A549 (cell line): ENCODE data around the gene PSMD14. TPM values are rescaled to one million over a fixed set of nuclear protein-coding genes. Genes with fewer than 3 reads are reported as not detected.

Experiments
- ATAC-seq, 2 experiments: fragments of 200-7000 bp in 1 of 2; fragments of >200 bp in 1 of 2; cut with Nextera tagmentation in 1 of 2; cut with Tn5 transposase in 1 of 2; 3 replicates each; pipeline versions ENCODE4 v1.8.0 to v1.9.1; 2018 to 2020; ENCODE audit warnings: mild to moderate bottlenecking in 1 of 2, moderate library complexity in 1 of 2
- CTCF ChIA-PET: fragments of 300-600 bp; sonication (Branson Sonifier 250); formaldehyde crosslinking; extraction: SDS; loops from one replicate; lab custom pipeline; 2021; ENCODE audit warnings: antibody characterized with exemption, inconsistent platforms; lab: Yijun Ruan, JAX
- POLR2A ChIA-PET: fragments of 350-600 bp; formaldehyde crosslinking; extraction: SDS; loops from one replicate; lab custom pipeline; 2021; ENCODE audit warnings: antibody characterized with exemption, inconsistent platforms; lab: Yijun Ruan, JAX
- DNase-seq, 2 experiments: peaks; one replicate each; pipeline versions ENCODE4 v3.0.0 to v3.0.0-alpha.2; 2011 to 2016; ENCODE audit warnings: low read depth in 1 of 2, low spot score in 1 of 2
- FAIRE-seq: peaks from 2 replicates; lab custom pipeline; 2011; peaks lifted over from hg19 to GRCh38; lab: Jason Lieb, UNC
- H3K27ac ChIP-seq, 2 experiments: fragments of >200 bp; sonication (Bioruptor Twin); formaldehyde crosslinking; 3 replicates each; pipeline ENCODE4 v1.5.1; 2016 to 2017
- H3K4me1 ChIP-seq: fragments of >200 bp; sonication (Bioruptor Twin); formaldehyde crosslinking; 3 replicates; pipeline ENCODE4 v1.6.1; 2016
- H3K4me2 ChIP-seq: fragments of >200 bp; sonication (Bioruptor Twin); formaldehyde crosslinking; 3 replicates; pipeline ENCODE4 v1.6.1; 2016
- H3K4me3 ChIP-seq: fragments of >200 bp; sonication (Bioruptor Twin); formaldehyde crosslinking; 3 replicates; pipeline ENCODE4 v1.5.1; 2016
- H3K9me3 ChIP-seq: fragments of >200 bp; sonication (Bioruptor Twin); formaldehyde crosslinking; 3 replicates; pipeline ENCODE4 v1.6.1; 2016
- BHLHE40 ChIP-seq: IDR thresholded peaks from 2 replicates; pipeline ENCODE4 v1.6.1; 2012; ENCODE audit warnings: low read depth, low read length, inconsistent platforms
- CEBPB ChIP-seq, 2 experiments: fragments of >200 bp in 1 of 2; sonication (Bioruptor Twin) in 1 of 2; formaldehyde crosslinking in 1 of 2; IDR thresholded peaks; 2 replicates each; pipeline ENCODE4 v1.6.1; 2012 to 2016
- CHD4 ChIP-seq: fragments of 200-600 bp; sonication (generic); IDR thresholded peaks from 2 replicates; pipeline ENCODE4 v1.6.1; 2016; ENCODE audit warnings: antibody characterized with exemption, mild to moderate bottlenecking, borderline replicate concordance
- EHF ChIP-seq: fragments of 250-450 bp; sonication (Bioruptor Pico); IDR thresholded peaks from 2 replicates; pipeline ENCODE4 v1.5.0; 2020; ENCODE audit warnings: mild to moderate bottlenecking
- ESRRA ChIP-seq: fragments of 150-350 bp; IDR thresholded peaks from 2 replicates; pipeline ENCODE4 v1.6.1; 2014; ENCODE audit warnings: mild to moderate bottlenecking, low read length, borderline replicate concordance
- FOSL2 ChIP-seq, 2 experiments: fragments of 450-650 bp in 1 of 2; fragments of >200 bp in 1 of 2; sonication (Bioruptor Twin) in 1 of 2; formaldehyde crosslinking; IDR thresholded peaks; 2 replicates each; pipeline versions ENCODE4 v1.5.0 to v1.6.1; 2016 to 2020; ENCODE audit warnings: mild to moderate bottlenecking in 1 of 2, moderate library complexity in 1 of 2
- FOXS1 ChIP-seq: fragments of 250-450 bp; sonication (Bioruptor Pico); IDR thresholded peaks from 2 replicates; pipeline ENCODE4 v1.5.0; 2020; ENCODE audit warnings: mild to moderate bottlenecking, moderate library complexity
- GATA3 ChIP-seq: IDR thresholded peaks from 2 replicates; pipeline ENCODE4 v1.6.1; 2012; ENCODE audit warnings: borderline replicate concordance
- HOXA7 ChIP-seq: fragments of 250-450 bp; sonication (Bioruptor Pico); IDR thresholded peaks from 2 replicates; pipeline ENCODE4 v1.5.0; 2020; ENCODE audit warnings: mild to moderate bottlenecking, moderate library complexity
- HOXB13 ChIP-seq: fragments of 250-450 bp; sonication (Bioruptor Pico); IDR thresholded peaks from 2 replicates; pipeline ENCODE4 v1.5.0; 2020; ENCODE audit warnings: low read depth, mild to moderate bottlenecking, moderate library complexity
- HOXB5 ChIP-seq: fragments of 250-450 bp; sonication (Bioruptor Pico); IDR thresholded peaks from 2 replicates; pipeline ENCODE4 v1.5.0; 2020; ENCODE audit warnings: mild to moderate bottlenecking, moderate library complexity
- JUN ChIP-seq, 2 experiments: fragments of >200 bp; sonication (Bioruptor Twin); formaldehyde crosslinking; IDR thresholded peaks; 2 replicates in 1 of 2; 3 replicates in 1 of 2; pipeline ENCODE4 v1.6.1; 2016 to 2017
- MAFK ChIP-seq: fragments of 450-650 bp; IDR thresholded peaks from 2 replicates; pipeline ENCODE4 v1.6.1; 2014; ENCODE audit not compliant: partially characterized antibody
- MYC ChIP-seq: IDR thresholded peaks from 2 replicates; pipeline ENCODE4 v1.6.1; 2012; ENCODE audit warnings: mild to moderate bottlenecking, inconsistent platforms, low read length, improper control_type of control experiment, borderline replicate concordance
- NPAS2 ChIP-seq: fragments of 250-450 bp; sonication (Bioruptor Pico); IDR thresholded peaks from 2 replicates; pipeline ENCODE4 v1.8.0; 2022; ENCODE audit warnings: mild to moderate bottlenecking, moderate library complexity, borderline replicate concordance
- PHF8 ChIP-seq: fragments of 200-600 bp; sonication (generic); IDR thresholded peaks from 2 replicates; pipeline ENCODE4 v1.6.1; 2016; ENCODE audit warnings: low read depth, mild to moderate bottlenecking, antibody characterized with exemption, moderate library complexity, borderline replicate concordance
- POLR2A ChIP-seq: IDR thresholded peaks from 2 replicates; pipeline ENCODE4 v1.6.1; 2012; ENCODE audit warnings: mild to moderate bottlenecking, low read length
- RCOR1 ChIP-seq: fragments of 150-350 bp; IDR thresholded peaks from 2 replicates; pipeline ENCODE4 v1.6.1; 2014; ENCODE audit warnings: antibody characterized with exemption, low read length, low read depth
- RFX5 ChIP-seq: fragments of 450-650 bp; IDR thresholded peaks from 2 replicates; pipeline ENCODE4 v1.7.1; 2014; ENCODE audit warnings: antibody characterized with exemption, mild to moderate bottlenecking, moderate library complexity
- TFCP2L1 ChIP-seq: fragments of 250-450 bp; sonication (Bioruptor Pico); IDR thresholded peaks from 2 replicates; pipeline ENCODE4 v1.5.0; 2021; ENCODE audit warnings: mild to moderate bottlenecking
- TP53 ChIP-seq: fragments of 250-450 bp; sonication (Bioruptor Pico); IDR thresholded peaks from 2 replicates; pipeline ENCODE4 v1.5.0; 2021; ENCODE audit warnings: mild to moderate bottlenecking, moderate library complexity
- ZFP36 ChIP-seq: fragments of 450-650 bp; IDR thresholded peaks from 2 replicates; pipeline ENCODE4 v1.6.1; 2014; ENCODE audit warnings: borderline replicate concordance; ENCODE audit not compliant: partially characterized antibody
- ZSCAN20 ChIP-seq: fragments of 250-450 bp; sonication (Bioruptor Pico); IDR thresholded peaks from 2 replicates; pipeline ENCODE4 v1.8.0; 2022; ENCODE audit warnings: mild to moderate bottlenecking, moderate library complexity
- WGBS: methylation state at CpG from one replicate; pipeline ENCODE4 v1.1.6; 2017; ENCODE audit errors: missing lambda C conversion rate; 5-methylcytosine and 5-hydroxymethylcytosine counted together
- polyA minus RNA-seq: library from RNA; depleted of rRNA, polyadenylated mRNA; stranded (reverse); fragments of >200 nt; gene quantifications from 2 replicates; pipeline ENCODE4 v1.2.3, GENCODE V29; 2011; rRNA and poly(A)+ RNA removed
- polyA plus RNA-seq, 4 experiments: library from polyadenylated mRNA; depleted of rRNA in 3 of 4; stranded (reverse); fragments of >200 nt; fragmentation: RNase III in 1 of 4; extraction: RNeasy Plus Mini Kit Qiagen cat#74134 plus additional on column Dnase treatment in 1 of 4; gene quantifications; 2 replicates in 3 of 4; 3 replicates in 1 of 4; pipeline ENCODE4 v1.2.3, GENCODE V29; 2011 to 2017
- TF ChIP-seq, protein P1 (sequence below): fragments of 450-650 bp; IDR thresholded peaks from 2 replicates; pipeline ENCODE4 v1.6.1; 2014; ENCODE audit warnings: antibody characterized with exemption
- TF ChIP-seq, protein P2 (sequence below): IDR thresholded peaks from 2 replicates; pipeline ENCODE4 v1.6.1; 2012; ENCODE audit warnings: low read depth, borderline replicate concordance
- TF ChIP-seq, protein P3 (sequence below): fragments of 250-450 bp; sonication (Bioruptor Pico); IDR thresholded peaks from 2 replicates; pipeline ENCODE4 v1.5.0; 2021; ENCODE audit warnings: mild to moderate bottlenecking, moderate library complexity, borderline replicate concordance
- TF ChIP-seq, protein P4 (sequence below): fragments of >200 bp; sonication (Bioruptor Twin); formaldehyde crosslinking; IDR thresholded peaks from 3 replicates; pipeline ENCODE4 v1.6.1; 2016
- TF ChIP-seq, protein P5 (sequence below): IDR thresholded peaks from 2 replicates; pipeline ENCODE4 v1.6.1; 2012
- TF ChIP-seq, protein P6 (sequence below): fragments of 150-350 bp; IDR thresholded peaks from 2 replicates; pipeline ENCODE4 v1.6.1; 2014; ENCODE audit warnings: low read depth, mild to moderate bottlenecking, low read length
- TF ChIP-seq, protein P7 (sequence below): IDR thresholded peaks from 2 replicates; pipeline ENCODE4 v1.6.1; 2012
- TF ChIP-seq, protein P8 (sequence below): fragments of >200 bp; sonication (Bioruptor Twin); formaldehyde crosslinking; IDR thresholded peaks from 2 replicates; pipeline ENCODE4 v1.6.1; 2016

Gene PSMD14
- polyA plus RNA-seq (2011; rRNA removed) (144 and 218 TPM in 2 replicates), polyA plus RNA-seq (2017; fragmentation: RNase III; extraction: RNeasy Plus Mini Kit Qiagen cat#74134 plus additional on column Dnase treatment) (166 to 190 TPM (median 176 TPM) in 3 replicates), polyA minus RNA-seq (45.0 and 47.2 TPM in 2 replicates)
- 56.3 and 67.2 TPM in 2 replicates for polyA plus RNA-seq (2012; cell fraction: cytosol; rRNA removed)
- 36.4 and 48.9 TPM in 2 replicates for polyA plus RNA-seq (2012; cell fraction: nucleus; rRNA removed)

DNA sequence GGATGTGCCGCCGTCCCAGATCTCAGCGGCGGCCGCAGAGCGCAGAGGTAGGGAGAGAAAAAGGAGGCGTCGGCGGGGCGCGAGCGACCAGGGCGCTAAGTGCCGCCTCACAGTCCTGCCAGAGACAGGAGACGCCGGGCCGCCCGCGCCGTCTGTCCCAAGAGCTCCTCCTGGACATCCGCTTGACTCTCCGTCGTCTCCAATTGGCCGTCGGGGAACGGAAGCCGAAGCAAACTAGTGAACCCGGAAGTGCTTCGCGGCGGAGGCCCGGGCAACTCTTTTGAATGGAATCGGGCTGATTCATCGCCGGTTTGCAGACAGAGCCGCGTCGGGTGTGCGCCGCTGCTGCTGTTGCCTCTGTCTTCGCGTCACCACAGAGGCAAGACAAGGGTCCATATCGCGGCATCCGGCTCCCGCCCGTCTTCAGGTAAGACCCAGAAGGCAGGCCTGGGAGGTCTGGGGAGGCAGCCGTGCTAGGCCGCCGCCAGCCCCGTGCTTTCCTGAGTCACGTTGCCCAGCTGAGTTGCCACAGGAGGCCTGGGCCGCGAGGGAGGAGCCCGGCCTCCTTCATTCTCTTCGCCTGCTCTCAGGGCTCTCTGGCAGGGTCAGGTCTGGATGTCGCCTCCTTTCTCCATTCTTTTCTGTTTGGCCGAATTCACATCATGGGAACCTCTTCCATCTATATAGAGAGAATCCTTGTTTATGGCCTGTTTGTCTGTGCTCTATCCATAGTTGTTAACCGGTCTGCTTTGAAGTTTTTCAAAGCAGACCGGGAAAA, at the start of gene PSMD14:
Gene PSMD14 (plus strand): TSS at position 248 of the 778 bp plus-strand sequence. CDS start 10,401 bp downstream, outside the sequence.
- FAIRE-seq, result no peak
- Histone ChIP-seq H3K27ac (peak within 1 kb of the TSS; percentile 87 to 92), H3K4me3 (peak within 1 kb of the TSS; percentile 86), H3K4me2 (peak within 1 kb of the TSS; percentile 90), H3K4me1 (peaks cover 17% of the 10 kb centered on the region), H3K9me3 (peaks cover 5% of the 10 kb centered on the region; the same call in 2 of the 3 replicates)
- ChIA-PET POLR2A (interaction anchor here (0.6 to 1.4 kb wide), 14 partner anchors 8 to 106 kb away, joined by 3 to 9 read pairs (median 4); no protein-coding TSS in a partner anchor), CTCF (interaction anchor here (1.3 kb wide), 2 partner anchors 8 to 58 kb away, joined by 3 to 5 read pairs; no protein-coding TSS in a partner anchor)
- peak; percentile 59 to 96 for DNase-seq
- WGBS, result 2% methylated on average over 36 of the region's 60 CpGs
- peak; percentile 99 for ATAC-seq
- TF ChIP-seq POLR2A (peak; percentile 91), PHF8 (peak; percentile 98), FOXS1 (CRISPR knock-in tag) (no peak), MAFK (peak; percentile 56), MYC (peak; percentile 60; the same call in 1 of the 2 replicates), BHLHE40 (no peak), GATA3 (0 out of 2 replicates have a peak, but pooled peaks have one; percentile 27), EHF (CRISPR knock-in tag) (peak; percentile 40; the same call in 1 of the 2 replicates), TP53 (peak; percentile 45; the same call in 1 of the 2 replicates), NPAS2 (CRISPR knock-in tag) (no peak), FOSL2 (IDR thresholded peaks at IDR 0.05) (no peak), FOSL2 (CRISPR knock-in tag; IDR thresholded peaks at IDR 0.05) (peak; percentile 86), RCOR1 (no peak), HOXB5 (0 out of 2 replicates have a peak, but pooled peaks have one; percentile 43), ZFP36 (no peak), RFX5 (no peak), CEBPB (IDR thresholded peaks at IDR 0.05) (no peak), HOXB13 (CRISPR knock-in tag) (no peak), ESRRA (no peak), CHD4 (no peak), HOXA7 (CRISPR knock-in tag) (no peak), TFCP2L1 (no peak), ZSCAN20 (CRISPR knock-in tag) (no peak), JUN (IDR thresholded peaks at IDR 0.05) (peak; percentile 72 to 95; a peak in 4 of 5 replicates)
- TF ChIP-seq, protein P1, sequence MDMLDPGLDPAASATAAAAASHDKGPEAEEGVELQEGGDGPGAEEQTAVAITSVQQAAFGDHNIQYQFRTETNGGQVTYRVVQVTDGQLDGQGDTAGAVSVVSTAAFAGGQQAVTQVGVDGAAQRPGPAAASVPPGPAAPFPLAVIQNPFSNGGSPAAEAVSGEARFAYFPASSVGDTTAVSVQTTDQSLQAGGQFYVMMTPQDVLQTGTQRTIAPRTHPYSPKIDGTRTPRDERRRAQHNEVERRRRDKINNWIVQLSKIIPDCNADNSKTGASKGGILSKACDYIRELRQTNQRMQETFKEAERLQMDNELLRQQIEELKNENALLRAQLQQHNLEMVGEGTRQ, result no peak
- TF ChIP-seq, protein P2, sequence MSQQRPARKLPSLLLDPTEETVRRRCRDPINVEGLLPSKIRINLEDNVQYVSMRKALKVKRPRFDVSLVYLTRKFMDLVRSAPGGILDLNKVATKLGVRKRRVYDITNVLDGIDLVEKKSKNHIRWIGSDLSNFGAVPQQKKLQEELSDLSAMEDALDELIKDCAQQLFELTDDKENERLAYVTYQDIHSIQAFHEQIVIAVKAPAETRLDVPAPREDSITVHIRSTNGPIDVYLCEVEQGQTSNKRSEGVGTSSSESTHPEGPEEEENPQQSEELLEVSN, result 0 out of 2 replicates have a peak, but pooled peaks have one; percentile 25
- TF ChIP-seq, protein P3, sequence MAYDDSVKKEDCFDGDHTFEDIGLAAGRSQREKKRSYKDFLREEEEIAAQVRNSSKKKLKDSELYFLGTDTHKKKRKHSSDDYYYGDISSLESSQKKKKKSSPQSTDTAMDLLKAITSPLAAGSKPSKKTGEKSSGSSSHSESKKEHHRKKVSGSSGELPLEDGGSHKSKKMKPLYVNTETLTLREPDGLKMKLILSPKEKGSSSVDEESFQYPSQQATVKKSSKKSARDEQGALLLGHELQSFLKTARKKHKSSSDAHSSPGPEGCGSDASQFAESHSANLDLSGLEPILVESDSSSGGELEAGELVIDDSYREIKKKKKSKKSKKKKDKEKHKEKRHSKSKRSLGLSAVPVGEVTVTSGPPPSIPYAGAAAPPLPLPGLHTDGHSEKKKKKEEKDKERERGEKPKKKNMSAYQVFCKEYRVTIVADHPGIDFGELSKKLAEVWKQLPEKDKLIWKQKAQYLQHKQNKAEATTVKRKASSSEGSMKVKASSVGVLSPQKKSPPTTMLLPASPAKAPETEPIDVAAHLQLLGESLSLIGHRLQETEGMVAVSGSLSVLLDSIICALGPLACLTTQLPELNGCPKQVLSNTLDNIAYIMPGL (CRISPR knock-in tag), result peak; percentile 96
- TF ChIP-seq, protein P4, sequence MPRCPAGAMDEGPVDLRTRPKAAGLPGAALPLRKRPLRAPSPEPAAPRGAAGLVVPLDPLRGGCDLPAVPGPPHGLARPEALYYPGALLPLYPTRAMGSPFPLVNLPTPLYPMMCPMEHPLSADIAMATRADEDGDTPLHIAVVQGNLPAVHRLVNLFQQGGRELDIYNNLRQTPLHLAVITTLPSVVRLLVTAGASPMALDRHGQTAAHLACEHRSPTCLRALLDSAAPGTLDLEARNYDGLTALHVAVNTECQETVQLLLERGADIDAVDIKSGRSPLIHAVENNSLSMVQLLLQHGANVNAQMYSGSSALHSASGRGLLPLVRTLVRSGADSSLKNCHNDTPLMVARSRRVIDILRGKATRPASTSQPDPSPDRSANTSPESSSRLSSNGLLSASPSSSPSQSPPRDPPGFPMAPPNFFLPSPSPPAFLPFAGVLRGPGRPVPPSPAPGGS, result peak; percentile 86; the same call in 2 of the 3 replicates
- TF ChIP-seq, protein P5, sequence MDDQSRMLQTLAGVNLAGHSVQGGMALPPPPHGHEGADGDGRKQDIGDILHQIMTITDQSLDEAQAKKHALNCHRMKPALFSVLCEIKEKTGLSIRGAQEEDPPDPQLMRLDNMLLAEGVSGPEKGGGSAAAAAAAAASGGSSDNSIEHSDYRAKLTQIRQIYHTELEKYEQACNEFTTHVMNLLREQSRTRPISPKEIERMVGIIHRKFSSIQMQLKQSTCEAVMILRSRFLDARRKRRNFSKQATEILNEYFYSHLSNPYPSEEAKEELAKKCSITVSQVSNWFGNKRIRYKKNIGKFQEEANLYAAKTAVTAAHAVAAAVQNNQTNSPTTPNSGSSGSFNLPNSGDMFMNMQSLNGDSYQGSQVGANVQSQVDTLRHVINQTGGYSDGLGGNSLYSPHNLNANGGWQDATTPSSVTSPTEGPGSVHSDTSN, result no peak
- TF ChIP-seq, protein P6, sequence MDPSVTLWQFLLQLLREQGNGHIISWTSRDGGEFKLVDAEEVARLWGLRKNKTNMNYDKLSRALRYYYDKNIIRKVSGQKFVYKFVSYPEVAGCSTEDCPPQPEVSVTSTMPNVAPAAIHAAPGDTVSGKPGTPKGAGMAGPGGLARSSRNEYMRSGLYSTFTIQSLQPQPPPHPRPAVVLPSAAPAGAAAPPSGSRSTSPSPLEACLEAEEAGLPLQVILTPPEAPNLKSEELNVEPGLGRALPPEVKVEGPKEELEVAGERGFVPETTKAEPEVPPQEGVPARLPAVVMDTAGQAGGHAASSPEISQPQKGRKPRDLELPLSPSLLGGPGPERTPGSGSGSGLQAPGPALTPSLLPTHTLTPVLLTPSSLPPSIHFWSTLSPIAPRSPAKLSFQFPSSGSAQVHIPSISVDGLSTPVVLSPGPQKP, result no peak
- TF ChIP-seq, protein P7, sequence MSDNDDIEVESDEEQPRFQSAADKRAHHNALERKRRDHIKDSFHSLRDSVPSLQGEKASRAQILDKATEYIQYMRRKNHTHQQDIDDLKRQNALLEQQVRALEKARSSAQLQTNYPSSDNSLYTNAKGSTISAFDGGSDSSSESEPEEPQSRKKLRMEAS, result peak; percentile 92
- TF ChIP-seq, protein P8, sequence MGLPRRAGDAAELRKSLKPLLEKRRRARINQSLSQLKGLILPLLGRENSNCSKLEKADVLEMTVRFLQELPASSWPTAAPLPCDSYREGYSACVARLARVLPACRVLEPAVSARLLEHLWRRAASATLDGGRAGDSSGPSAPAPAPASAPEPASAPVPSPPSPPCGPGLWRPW, result no peak
